Retinal pigment epithelial cell (primary cell): Measurements from ENCODE around the gene CYP2C19.
"Not testable (repeated sequence)": the region's sequence is repeated elsewhere in the genome, so short reads cannot be mapped to it uniquely, and the experiment has no call there.

Experiments used
- DNase-seq: peaks from one replicate; pipeline ENCODE4 v3.0.0-alpha.2; 2010; ENCODE audit warnings: low read depth
- H3K4me3 ChIP-seq: 2 replicates; pipeline ENCODE4 v1.5.1; 2011; ENCODE audit warnings: mild to moderate bottlenecking, low read length, control low read depth, moderate library complexity
- CTCF ChIP-seq: conservative IDR thresholded peaks from 2 replicates; pipeline ENCODE4 v1.5.1; 2011; ENCODE audit warnings: low read depth, low read length, control low read depth, inconsistent platforms

CYP2C19 gene

DNA sequence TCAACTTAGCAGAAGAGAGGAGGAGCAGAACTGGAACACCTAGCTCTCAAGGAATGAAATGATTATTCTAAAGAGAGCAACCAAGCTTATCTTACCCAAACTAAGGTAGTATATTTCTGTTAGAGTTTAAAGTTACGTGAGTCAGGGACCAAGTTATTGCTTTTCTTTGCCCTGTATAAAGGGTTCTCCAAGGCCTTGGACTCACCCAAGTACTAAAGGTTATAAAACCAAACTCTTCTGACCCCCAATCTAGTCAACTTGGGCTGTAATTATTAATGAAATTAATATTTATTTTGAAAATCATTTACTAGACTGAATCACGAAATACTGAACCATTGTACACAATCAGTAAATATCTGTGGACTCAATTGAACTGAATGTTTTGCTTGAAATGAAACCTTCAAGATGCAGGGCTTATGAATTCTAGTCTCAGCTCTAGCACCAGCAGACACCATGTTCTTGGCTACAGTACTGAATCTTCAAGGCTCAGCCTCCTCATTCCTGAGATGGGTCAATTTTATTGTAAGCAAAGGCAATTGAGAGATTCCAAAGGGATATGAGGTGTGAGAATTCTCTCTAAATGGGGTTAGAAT is 1.8 kb upstream of the CYP2C19 start:
- no peak for TF ChIP-seq CTCF
- H3K4me3 ChIP-seq, result no peak overlapping the region
- DNase-seq, result no peak

- not testable (repeated sequence) for H3K4me3 ChIP-seq, DNase-seq
Measured at GRCh38 chr10:94775425-94775824, 12.9 kb downstream of the CYP2C19 start.

GRCh38 chr10:94777886-94778458 is 15.5 kb downstream of the CYP2C19 start:
- no peak for DNase-seq
- no peak overlapping the region for H3K4me3 ChIP-seq
- TF ChIP-seq CTCF, result no peak

GRCh38 chr10:94780844-94781243 is 18.4 kb downstream of the CYP2C19 start:
- no peak for TF ChIP-seq CTCF
- no peak for DNase-seq
- no peak overlapping the region for H3K4me3 ChIP-seq

DNA sequence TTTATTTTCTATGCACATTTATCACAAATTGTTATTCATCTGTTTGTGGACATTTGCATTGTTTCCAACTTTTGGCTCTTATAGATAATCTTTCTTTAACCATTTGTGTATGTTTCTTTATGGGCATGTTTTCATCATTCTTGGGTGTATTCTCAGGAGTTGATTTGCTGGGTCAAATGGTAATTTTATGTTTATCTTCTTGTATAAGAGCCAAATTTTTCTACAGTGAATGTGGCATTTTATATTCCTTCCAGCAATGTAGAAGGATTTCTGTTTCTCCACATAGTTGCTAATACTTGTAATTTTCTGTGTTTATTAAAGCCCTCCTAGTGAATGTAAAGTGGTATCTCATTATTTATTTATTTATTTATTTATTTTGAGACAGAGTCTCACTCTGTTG is 21.8 kb downstream of the CYP2C19 start:
- DNase-seq, result no peak
- no peak for TF ChIP-seq CTCF

DNA sequence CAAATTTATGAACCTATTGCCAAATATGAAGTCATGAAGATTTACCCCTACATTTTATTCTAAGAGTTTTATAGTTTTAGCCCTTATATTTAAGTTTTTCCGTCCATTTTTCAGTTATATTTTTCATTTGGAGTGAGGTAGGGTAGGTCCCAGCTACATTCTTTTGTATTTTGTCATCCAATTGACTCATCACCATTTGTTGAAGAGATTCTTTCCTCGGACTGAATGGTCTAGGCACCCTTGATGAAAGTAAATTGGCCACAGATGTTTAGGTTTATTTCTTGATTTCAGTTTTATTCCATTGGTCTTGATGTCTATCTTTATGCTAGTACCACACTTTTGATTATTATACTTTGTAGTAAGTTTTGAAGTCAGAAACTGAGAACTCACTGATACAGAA is 22.7 kb downstream of the CYP2C19 start:
- DNase-seq, result no peak
- no peak overlapping the region for H3K4me3 ChIP-seq
- TF ChIP-seq CTCF, result no peak

More for the DNA sequence above, 21.8 kb downstream of the CYP2C19 start:
- H3K4me3 ChIP-seq, result no peak overlapping the region

- DNase-seq, H3K4me3 ChIP-seq: not testable (repeated sequence)
Measured at GRCh38 chr10:94800551-94800950, 38.1 kb downstream of the CYP2C19 start.

- no peak for DNase-seq
- no peak for TF ChIP-seq CTCF
- H3K4me3 ChIP-seq, result no peak overlapping the region
Measured at GRCh38 chr10:94803307-94803706, 40.8 kb downstream of the CYP2C19 start.

DNA sequence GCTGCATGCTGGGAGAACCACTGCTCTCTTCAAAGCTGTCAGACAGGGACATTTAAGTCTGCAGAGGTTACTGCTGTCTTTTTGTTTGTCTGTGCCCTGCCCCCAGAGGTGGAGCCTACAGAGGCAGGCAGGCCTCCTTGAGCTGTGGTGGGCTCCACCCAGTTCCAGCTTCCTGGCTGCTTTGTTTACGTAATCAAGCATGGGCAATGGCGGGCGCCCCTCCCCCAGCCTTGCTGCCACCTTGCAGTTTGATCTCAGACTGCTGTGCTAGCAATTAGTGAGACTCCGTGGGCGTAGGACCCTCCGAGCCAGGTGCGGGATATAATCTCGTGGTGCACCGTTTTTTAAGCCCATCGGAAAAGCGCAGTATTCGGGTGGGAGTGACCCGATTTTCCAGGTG is 67.5 kb downstream of the CYP2C19 start:
- not testable (repeated sequence) for DNase-seq, H3K4me3 ChIP-seq
